Measurements from ENCODE around the gene NARS2.

- TF ChIP-seq CTCF (IDR thresholded peaks at IDR 0.05) (no peak), POLR2AphosphoS5 (IDR thresholded peaks at IDR 0.05) (no peak), EP300 (IDR thresholded peaks at IDR 0.05) (no peak), POLR2A (IDR thresholded peaks at IDR 0.05) (no peak)
These were observed 24.8 kb downstream of the NARS2 start for GRCh38 chr11:78549624-78550409.
